HG03520 (cell line): ENCODE measurements around the gene E2F3.
"Not testable (repeated sequence)": the region's sequence is repeated elsewhere in the genome, so short reads cannot be mapped to it uniquely, and the experiment has no call there.

Experiments
- ATAC-seq: cut with Tn5 transposase; IDR thresholded peaks from one replicate; pipeline ENCODE4 v1.9.1; 2021; ENCODE audit warnings: mild to moderate bottlenecking, moderate library complexity; ENCODE audit not compliant: unreplicated experiment

E2F3 gene

DNA sequence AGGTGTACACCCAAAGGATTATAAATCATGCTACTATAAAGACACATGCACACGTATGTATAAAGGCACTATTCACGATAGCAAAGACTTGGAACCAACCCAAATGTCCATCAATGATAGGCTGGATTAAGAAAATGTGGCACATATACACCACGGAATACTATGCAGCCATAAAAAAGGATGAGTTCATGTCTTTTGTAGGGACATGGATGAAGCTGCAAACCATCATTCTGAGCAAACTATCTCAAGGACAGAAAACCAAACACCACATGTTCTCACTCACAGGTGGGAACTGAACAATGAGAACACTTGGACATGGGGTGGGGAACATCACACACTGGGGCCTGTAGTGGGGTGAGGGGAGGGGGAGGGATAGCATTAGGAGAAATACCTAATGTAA, 123.5 kb downstream of the E2F3 start:
- not testable (repeated sequence) for ATAC-seq

DNA sequence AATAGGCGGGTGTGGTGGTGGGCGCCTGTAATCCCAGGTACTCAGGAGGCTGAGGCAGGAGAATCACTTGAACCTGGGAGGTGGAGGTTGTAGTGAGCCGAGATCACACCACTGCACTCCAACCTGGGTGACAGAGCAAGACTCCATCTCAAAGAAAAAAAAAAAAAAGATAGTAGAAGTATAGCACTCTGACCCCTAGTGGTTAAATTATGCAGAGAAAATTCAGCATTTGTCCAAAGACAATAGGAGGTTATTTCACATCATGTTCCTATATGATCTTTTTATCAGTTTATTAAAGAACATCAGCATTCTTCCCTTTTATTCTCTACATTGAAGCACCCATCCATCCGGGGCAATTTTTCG, 127.4 kb downstream of the E2F3 start:
- ATAC-seq: not testable (repeated sequence)

DNA sequence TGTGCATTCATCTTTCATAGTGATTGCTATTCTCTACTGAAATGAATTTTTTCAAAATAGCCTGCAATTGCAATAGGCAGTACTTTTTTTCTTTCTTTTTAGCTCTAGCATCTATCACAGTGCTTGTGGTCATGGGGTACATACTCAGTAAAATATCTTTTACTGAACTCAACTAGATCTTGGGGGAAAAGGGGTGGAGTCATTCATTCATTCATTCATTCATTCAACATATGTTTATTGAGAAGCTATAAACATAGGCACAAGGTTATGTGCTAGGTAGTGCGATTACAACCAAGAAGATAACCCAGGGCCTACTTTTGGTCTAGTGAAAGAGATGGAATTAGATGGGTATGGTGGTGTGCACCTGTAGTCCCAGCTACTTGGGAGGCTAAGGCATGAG, 131.2 kb downstream of the E2F3 start:
- no peak for ATAC-seq

DNA sequence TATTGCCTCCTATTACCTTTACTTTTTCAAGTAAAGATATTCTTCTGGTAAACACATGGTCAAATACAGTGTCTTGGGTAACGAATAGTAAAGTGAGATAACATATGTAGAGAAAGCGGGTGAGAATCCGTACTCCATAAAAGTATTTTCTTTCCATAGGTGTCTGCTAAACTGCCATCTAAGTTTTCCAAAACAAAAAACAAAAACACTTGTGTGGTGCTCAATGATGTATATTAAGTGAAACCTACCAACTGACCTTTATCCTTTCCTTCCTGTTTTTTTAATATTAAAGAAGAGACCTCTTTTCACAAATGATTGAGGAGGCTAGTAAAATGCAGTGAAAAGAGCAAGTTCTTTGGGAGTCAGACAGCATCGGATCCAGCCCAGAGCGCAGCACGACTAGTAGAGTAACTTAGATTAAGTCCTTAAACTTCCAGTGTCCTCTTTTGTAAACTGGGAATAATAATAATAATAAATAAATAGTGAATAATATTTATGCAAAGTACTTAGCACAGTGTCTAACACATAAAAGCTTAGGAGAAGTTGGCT, 132.1 kb downstream of the E2F3 start:
- no peak for ATAC-seq

DNA sequence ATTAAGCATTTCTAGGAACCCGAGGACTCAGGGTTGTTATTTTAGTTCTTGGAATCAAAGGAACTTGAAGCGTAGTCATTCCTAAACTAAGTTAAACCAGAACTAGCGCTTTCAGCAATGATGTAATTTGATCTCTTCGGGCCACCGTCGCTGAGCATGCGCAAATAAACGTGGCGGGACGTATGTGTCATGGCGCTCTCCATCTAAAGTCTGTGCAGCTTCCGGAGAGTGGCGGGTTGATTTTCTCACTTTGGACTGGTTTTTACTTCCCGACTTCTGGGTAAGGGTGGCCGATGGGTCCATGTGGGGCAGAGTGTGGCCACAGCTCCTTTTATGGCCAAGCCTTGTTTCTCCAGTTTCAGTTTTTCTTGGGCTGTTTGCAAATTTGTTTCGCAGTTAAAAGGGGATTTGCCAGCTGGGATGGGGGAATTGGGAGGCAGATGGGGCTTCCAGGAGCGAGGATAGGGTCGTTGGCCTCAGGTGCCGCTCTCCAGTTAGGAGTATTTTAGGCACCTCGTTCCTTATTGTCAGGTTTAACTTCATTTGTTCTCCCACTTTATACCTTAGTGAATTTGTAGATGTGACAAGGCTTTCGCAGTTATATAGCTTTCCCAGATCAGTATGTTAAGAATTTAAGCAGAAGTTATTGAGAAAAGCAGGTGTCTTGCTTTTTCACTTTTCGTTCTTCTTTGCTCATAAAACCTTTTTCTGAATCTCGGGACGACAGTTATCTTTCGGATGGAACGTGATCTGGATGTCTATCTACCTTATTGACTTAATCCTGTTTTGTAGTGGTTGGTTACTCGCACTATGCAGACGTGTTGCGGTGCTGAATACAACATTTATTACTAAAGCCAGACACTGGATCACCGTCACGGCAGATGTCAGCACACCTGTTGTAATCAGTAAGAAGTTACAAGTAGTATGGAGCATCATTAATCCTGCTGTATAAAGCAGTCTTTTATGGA, 132.9 kb downstream of the E2F3 start, which contains the start of gene CDKAL1:
Gene CDKAL1 (plus strand): TSS at position 163 of the 968 bp plus-strand sequence. CDS start 11,894 bp downstream, outside the sequence.
- ATAC-seq: peak; percentile 71

DNA sequence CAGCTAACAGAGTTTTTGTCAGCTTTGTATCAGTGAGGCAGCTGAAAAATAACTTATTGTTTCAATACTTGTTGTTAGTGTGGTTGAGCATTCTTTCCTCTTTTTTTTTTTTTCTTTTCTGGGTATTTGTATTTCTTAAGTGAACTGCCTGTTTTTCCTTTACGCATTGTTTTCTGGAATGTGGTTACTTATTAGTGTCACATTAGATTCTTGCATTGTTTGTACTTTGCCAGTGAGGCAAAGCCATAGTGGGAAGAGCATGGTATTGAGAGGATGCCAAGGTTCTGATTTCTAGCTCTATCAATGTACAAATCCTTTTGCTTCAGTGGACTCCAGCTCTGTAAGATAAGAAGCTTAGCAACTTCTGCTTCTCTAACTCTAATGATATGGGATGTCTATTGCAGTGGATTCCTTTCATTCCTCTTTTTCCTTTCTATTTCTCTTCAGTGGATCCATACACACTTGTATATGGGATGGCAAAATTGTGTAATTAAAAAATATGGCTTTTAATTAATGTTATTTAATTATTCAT, 136.5 kb downstream of the E2F3 start:
- no peak for ATAC-seq

DNA sequence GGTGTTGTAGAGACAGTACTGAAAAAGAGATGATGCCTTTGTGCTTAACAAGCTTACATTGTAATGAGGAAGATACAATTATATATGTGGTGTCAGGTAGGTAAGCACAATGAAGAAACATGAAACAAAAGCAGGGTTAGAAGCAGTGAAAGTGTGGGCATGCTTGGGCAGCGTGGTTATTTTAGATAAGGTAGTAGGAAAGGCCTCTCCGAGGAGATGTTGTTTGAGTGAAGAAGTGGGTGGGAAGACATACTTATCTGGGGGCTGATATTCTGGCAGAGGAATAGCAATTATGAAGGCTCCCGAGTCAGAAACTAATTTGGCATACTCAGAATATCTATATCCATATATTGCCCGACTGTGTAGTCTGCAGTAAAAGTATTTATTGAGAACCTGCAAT, 137.2 kb downstream of the E2F3 start:
- no peak for ATAC-seq

DNA sequence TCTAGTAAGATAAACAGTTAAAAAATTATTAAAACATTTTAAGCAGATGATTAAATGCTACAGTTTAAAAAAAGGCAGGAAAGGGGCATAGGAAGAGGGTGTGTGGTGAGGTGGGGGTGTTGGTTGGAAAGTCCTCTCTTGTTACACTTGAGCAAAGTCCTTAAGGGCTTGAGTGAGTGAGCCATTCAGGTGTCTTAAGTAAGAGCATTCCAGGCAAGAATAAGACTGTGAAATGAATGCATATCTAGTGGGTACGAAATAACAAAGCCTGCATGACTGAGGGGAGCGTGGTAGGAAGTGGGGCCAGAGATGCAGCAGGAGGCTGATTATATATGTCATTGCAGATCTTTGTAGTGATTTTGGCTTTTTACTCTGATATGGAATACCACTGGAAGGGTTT, 137.7 kb downstream of the E2F3 start:
- ATAC-seq: no peak

DNA sequence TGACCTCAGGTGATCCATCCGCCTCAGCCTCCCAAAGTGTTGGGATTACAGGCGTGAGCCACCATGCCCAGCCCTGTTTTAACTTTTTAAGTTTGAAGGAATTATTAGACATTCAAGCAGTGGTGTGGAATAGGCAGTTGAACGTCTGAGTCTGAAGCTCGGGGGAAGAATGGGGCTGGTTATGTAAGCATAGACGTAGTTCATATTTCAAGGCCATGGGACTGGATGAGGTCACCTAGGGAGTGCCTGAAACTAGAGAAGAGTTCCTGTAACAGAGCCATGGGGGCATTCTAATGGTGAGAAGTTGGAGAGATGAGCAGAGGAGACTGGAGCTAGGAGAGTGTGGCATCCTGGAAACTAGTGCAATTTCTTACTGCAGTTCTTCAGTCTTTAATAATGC, 139.0 kb downstream of the E2F3 start:
- ATAC-seq: no peak

DNA sequence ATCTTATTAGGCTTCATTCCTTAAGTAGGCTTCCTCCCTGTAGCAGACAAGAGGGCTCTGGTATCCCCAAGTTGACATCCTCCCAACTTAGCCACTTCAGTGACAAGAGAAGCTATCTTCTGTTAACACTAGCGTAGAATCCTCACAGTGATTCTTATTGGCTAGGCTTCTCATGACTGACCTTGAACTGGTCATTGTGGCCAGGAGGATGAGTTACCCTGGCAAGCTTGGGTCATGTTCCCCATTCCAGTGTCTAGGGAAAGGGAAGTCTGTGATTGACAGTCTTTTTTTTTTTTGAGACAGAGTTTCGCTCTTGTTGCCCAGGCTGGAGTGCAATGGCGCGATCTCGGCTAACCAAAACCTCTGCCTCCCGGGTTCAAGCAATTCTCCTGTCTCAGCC, 139.7 kb downstream of the E2F3 start:
- no peak for ATAC-seq

DNA sequence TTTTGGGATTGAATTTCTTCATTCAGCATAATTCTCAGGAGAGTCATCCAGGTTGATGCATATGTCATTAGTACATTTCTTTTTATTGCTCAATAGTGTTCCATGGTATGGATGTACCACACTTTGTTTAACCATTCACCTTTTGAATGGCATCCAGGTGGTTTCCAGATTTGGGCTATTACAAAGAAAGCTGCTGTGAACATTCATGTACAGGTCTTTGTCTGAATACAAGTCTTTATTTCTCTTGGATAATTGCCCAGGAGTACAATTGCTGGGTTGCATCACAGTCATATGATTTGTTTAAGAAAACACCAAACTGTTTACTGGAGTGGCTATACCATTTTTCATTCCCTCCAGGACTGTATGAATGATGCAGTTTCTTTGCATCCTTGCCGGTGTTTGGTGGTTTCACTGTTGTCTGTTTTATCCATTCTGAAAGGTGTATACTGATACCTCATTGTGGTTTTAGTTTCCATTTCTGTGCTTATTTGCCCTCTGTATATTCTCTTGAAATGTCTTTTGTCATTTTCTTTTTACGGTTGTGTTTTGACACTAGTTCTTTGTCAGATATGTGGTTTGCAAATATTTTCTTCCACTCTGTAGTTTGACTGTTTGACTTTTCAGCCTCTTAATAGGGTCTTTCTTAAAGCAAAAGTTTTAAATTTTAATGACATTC, 141.4 kb downstream of the E2F3 start:
- ATAC-seq: peak; percentile 99
